Breast epithelium (tissue), 3 donors: ENCODE results near the gene ATCAY.

Source experiments
- CTCF ChIP-seq, 3 donors: fragments of 450-650 bp; IDR thresholded peaks; one replicate each; pipeline ENCODE4 v1.5.1; 2016 to 2017; ENCODE audit warnings: antibody characterized with exemption in 3 of 3, mild to moderate bottlenecking in 3 of 3, moderate library complexity in 3 of 3
- POLR2A ChIP-seq: fragments of 450-650 bp; IDR thresholded peaks from one replicate; pipeline ENCODE4 v1.6.1; 2016; ENCODE audit warnings: antibody characterized with exemption, mild to moderate bottlenecking, moderate library complexity

- no peak for TF ChIP-seq CTCF (IDR thresholded peaks at IDR 0.05)
- no peak for TF ChIP-seq POLR2A
These were observed 28.0 kb downstream of the ATCAY start for GRCh38 chr19:3908266-3909054.
